ENCODE results near the gene DGKQ.
"Not testable (repeated sequence)": the region's sequence is repeated elsewhere in the genome, so short reads cannot be mapped to it uniquely, and the experiment has no call there.

GRCh38 chr4:927566-927965, 45.8 kb downstream of the DGKQ start:
- not testable (repeated sequence) for TF ChIP-seq YY1 (IDR thresholded peaks at IDR 0.05; ENCODE audit: insufficient read depth, insufficient read length); SUZ12 (IDR thresholded peaks at IDR 0.05; ENCODE audit: extremely low read depth, insufficient read depth, insufficient read length); ZNF274 (IDR thresholded peaks at IDR 0.05; ENCODE audit: low read depth, low read length)

Data from NT2/D1 (cell line).